NCI-H2171 (cell line): ENCODE measurements around the gene HGFAC.

Source experiments
- DNase-seq: peaks from one replicate; lab custom pipeline; 2025; lab: John Stamatoyannopoulos, UW

HGFAC gene

GRCh38 chr4:3486541-3487540 is 45.1 kb downstream of the HGFAC start:
- no peak for DNase-seq

GRCh38 chr4:3487861-3488260 is 46.1 kb downstream of the HGFAC start:
- no peak for DNase-seq

GRCh38 chr4:3488820-3489219 is 47.1 kb downstream of the HGFAC start:
- DNase-seq: no peak

- DNase-seq: no peak
These were observed 47.7 kb downstream of the HGFAC start for GRCh38 chr4:3489451-3489962.

- no peak for DNase-seq
These were observed 50.1 kb downstream of the HGFAC start for GRCh38 chr4:3491681-3492405.

GRCh38 chr4:3492741-3493719 is 51.3 kb downstream of the HGFAC start:
- DNase-seq: no peak

GRCh38 chr4:3493720-3494461 is 52.1 kb downstream of the HGFAC start:
- DNase-seq: no peak

- DNase-seq: no peak
These were observed 52.7 kb downstream of the HGFAC start for GRCh38 chr4:3494462-3494871.

GRCh38 chr4:3495204-3495975 is 53.6 kb downstream of the HGFAC start:
- DNase-seq: no peak

- no peak for DNase-seq
These were observed 54.3 kb downstream of the HGFAC start for GRCh38 chr4:3496021-3496420.

GRCh38 chr4:3497095-3497494 is 55.3 kb downstream of the HGFAC start:
- DNase-seq: no peak

- DNase-seq: no peak
These were observed 56.0 kb downstream of the HGFAC start for GRCh38 chr4:3497523-3498389.

GRCh38 chr4:3498407-3498806 is 56.6 kb downstream of the HGFAC start:
- no peak for DNase-seq
